Subcutaneous adipose tissue (tissue), 4 donors: ENCODE results near the gene GPA33. TPM values are rescaled to one million over a fixed set of nuclear protein-coding genes. Genes with fewer than 3 reads are reported as not detected.

ENCODE experiments used
- small RNA-seq: library from RNA; depleted of rRNA; stranded (forward); fragments of <200 nt; gene quantifications from one replicate; pipeline ENCODE3, GENCODE V24; 2016
- total RNA-seq, 4 donors: library from RNA; depleted of rRNA; stranded (reverse); fragments of >200 nt; gene quantifications; one replicate each; pipeline ENCODE4 v1.1.0, GENCODE V29; 2016
- TF ChIP-seq, protein P1 (sequence below): fragments of 450-650 bp; IDR thresholded peaks from one replicate; pipeline ENCODE4 v1.5.1; 2016; ENCODE audit warnings: low read depth, mild to moderate bottlenecking, control low read depth, antibody characterized with exemption, moderate library complexity

GPA33 gene
- total RNA-seq, 4 donors from 2014 or later: 0.75 to 1.2 TPM; not detected in 2

DNA sequence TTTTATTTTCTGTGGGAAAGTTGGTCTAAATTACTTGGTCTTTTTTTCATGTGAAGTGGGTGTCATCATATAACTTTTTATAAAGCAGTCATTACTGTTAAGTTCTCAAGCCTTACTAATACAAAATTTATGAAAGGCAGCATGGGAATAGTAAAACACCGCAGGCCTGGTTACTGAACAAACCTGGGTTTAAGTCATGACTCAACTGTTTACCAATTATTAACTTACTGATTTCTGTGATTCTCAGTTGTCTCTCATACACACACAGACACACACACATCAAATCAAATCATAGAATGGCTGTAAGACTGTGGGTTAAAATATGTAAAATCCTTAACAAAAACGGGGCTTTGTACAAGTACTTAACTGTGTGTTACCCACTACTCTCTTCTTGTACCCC, 86.5 kb downstream of the GPA33 start:
- TF ChIP-seq, protein P1, sequence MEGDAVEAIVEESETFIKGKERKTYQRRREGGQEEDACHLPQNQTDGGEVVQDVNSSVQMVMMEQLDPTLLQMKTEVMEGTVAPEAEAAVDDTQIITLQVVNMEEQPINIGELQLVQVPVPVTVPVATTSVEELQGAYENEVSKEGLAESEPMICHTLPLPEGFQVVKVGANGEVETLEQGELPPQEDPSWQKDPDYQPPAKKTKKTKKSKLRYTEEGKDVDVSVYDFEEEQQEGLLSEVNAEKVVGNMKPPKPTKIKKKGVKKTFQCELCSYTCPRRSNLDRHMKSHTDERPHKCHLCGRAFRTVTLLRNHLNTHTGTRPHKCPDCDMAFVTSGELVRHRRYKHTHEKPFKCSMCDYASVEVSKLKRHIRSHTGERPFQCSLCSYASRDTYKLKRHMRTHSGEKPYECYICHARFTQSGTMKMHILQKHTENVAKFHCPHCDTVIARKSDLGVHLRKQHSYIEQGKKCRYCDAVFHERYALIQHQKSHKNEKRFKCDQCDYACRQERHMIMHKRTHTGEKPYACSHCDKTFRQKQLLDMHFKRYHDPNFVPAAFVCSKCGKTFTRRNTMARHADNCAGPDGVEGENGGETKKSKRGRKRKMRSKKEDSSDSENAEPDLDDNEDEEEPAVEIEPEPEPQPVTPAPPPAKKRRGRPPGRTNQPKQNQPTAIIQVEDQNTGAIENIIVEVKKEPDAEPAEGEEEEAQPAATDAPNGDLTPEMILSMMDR: no peak

Small RNA genes lying within 50 kb of the gene (small RNA-seq; reads per million reads assigned to genes)
- 3.4 reads per million, percentile 64 among the genes with 10 or more reads in this experiment for gene RNA5SP65

Other genes with a start within 250 kb of the GPA33 start
- gene TADA1, start 214.1 kb downstream of the GPA33 start, total RNA-seq: 1 to 10 TPM; 5.5 to 7.9 (median 6.3) TPM
- under 1 TPM in 1 of 4 donors, not detected in 3; under 0.01 TPM for gene ILDR2, start 114.8 kb downstream of the GPA33 start, total RNA-seq
- gene MAEL, start 101.1 kb downstream of the GPA33 start, total RNA-seq: under 1 TPM in 1 of 4 donors, not detected in 3; 0.33 TPM
- gene STYXL2, start 3.7 kb upstream of the GPA33 start, total RNA-seq: 1 to 10 TPM in 1 of 4 donors, under 1 TPM in 2, not detected in 1; 0.16 to 1.4 (median 0.22) TPM
- gene POU2F1, start 130.5 kb upstream of the GPA33 start, total RNA-seq: 10 to 100 TPM; 17.1 to 40.6 (median 20.5) TPM